HuH-7 (cell line): ENCODE measurements around the gene MYO15A.

Source experiments
- DNase-seq: peaks from one replicate; pipeline ENCODE4 v3.0.0; 2011; ENCODE audit warnings: low spot score

MYO15A gene

GRCh38 chr17:18129041-18129502 lies 20.5 kb downstream of the MYO15A start:
- no peak for DNase-seq

- DNase-seq, result no peak
Observed at GRCh38 chr17:18132711-18133110, 24.2 kb downstream of the MYO15A start.

DNA sequence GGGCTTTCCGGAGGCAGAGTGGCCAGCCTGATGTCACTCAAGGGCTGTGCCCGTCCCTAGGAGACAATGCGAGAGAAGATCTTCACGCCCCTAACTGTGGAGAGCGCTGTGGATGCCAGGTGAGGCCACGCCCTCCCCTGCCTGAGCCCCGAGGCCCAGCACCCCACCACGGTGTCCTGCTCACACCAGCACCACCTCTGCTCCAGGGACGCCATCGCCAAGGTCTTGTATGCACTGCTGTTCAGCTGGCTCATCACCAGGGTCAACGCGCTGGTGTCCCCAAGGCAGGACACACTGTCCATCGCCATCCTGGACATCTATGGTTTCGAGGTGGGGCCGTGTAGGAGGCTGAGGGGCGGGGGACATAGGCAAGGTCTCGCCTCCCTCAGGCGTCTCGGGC lies 27.8 kb downstream of the MYO15A start:
- DNase-seq, result no peak

GRCh38 chr17:18138065-18138749 lies 29.7 kb downstream of the MYO15A start:
- peak; percentile 36 for DNase-seq

GRCh38 chr17:18139092-18139491 lies 30.5 kb downstream of the MYO15A start:
- no peak for DNase-seq

GRCh38 chr17:18139498-18139897 lies 30.9 kb downstream of the MYO15A start:
- no peak for DNase-seq

DNA sequence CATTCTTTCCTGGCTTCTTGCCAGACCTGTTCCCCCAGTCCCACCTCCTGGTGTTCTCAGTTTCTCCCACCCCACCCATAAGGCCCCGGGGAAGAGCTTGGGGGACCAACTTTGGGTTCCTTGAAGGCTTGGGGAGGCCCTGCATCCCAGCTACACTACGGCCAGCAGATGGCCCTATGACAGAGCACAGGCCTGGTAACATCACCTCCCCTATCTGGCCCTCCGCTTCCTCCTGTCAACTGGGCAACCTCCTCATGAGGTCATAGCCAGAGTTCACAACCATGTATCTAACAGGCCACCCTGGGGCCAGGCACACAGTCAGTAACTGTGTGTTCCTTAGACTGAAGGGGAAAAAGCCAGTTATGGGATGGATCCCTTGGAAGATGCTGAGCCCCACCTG lies 31.4 kb downstream of the MYO15A start:
- DNase-seq, result peak; percentile 39

DNA sequence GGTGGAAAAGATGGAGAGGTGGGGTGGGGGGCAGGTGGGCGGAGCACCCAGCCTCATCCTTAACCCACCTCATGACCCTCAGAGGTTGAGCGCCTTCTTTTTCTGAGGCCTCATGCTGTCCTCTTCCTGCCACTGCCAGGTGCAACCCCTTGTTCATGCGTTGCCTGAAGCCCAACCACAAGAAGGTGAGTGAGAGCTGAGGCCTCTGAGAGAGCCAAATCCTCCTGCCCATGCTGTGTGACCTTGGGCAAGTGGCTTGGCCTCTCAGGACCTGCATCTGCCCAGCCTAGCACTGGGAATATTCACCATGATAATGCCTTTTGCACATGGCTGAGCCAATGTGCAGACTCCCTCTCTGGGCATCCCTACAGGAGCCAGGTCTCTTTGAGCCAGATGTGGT lies 32.1 kb downstream of the MYO15A start:
- no peak for DNase-seq

DNA sequence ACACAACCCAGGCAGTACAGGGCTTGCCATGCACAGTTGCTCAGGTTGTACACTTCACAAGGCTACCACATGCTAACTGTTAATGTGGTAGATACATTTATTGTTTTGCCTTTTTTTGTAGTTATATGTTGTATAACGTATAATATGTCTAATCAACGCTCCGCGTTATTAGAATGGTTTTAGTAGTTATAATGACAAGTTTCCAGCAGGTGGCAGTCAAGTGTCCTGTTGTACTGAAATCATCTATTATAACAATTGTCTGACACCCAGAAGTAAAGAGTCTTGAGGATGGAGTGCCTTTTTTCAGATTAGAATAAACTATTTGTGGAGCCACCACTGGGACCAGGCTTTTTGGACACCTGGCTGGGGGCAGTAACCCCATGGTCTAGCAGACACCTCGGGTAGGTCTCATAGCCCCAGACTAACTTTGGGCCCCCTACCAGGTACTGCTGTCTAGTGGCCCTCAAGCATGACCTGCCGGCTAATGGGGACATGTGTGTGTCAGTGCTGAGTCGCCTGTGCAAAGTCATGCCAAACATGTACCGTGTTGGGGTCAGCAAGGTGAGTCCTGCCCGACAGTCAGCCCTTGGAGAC lies 32.8 kb downstream of the MYO15A start:
- peak; percentile 54 for DNase-seq

GRCh38 chr17:18142417-18142816 lies 33.9 kb downstream of the MYO15A start:
- DNase-seq, result no peak

DNA sequence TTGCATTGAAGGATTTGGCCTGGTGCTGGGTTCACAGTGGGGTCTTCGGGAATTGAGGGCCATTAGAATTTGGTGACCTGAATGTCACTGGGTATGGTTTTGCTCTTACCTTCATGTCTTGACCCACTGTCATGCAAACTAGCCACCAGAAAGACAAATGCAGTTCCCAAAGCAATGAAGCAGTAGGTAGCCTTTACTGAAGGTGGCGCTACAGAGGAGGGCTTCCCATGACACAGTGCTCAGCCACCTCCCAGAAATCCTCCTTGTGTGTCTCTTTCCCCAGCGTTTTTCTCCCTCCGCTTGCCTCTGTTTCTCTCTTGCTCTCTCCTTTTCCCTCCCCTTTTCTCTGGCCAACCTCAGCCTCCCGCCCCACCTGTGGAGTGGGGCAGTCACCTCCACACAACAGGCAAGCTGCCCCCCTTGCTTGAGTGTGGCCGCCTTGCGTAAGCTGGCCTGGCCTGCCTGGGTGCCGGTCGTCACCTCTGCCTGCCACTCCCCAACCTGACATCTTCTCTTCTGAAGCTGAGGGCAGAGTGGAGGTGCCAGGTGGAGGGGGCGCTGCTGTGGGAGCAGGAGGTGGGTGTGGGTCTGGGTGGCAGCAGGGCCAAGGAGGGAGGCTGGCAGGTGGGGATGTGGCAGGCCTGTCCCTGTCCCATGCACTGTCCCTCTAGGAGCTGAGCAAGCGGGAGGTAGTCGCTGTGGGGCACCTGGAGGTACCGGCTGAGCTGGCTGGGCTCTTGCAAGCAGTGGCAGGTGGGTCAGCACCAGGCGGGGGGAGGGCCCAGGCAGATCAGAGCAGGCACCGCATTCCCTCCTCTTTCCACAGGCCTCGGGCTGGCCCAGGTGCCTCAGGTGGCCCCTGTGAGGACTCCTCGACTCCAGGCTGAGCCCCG lies 34.7 kb downstream of the MYO15A start:
- peak; percentile 74 for DNase-seq

- no peak for DNase-seq
Observed at GRCh38 chr17:18144261-18144660, 35.7 kb downstream of the MYO15A start.

DNA sequence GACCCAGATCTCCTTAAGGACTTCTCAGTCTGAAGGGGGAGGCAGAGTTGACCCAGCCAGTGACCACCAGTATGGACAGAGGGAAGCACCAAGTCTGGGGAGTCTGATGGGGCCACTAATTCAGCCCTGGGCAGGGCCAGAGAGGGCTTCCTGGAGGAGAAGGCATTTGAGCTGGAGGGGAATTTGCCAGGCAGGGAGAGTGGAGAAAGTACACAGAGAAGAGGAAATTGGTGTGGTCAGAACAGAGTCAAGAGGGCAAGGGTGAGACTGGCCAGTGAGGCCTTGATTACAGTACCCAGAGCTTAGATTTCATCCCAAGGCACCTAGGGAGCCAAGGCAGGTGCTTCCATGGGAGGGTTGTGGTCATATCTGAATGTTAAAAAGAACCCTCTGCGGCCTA lies 36.3 kb downstream of the MYO15A start:
- DNase-seq, result no peak

DNA sequence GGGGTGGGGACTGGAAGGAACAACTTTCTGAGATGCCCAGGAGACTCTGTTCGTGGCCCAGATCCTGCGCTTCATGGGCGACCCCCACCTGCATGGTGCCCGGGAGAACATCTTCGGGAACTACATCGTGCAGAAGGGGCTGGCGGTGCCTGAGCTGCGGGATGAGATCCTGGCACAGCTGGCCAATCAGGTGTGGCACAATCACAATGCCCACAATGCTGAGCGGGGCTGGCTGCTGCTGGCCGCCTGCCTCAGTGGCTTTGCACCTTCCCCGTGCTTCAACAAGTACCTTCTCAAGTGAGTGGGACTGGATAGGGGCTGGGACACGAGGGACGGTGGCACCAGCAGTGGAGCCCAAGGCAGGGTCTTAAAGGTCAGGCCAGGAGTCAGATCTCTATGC lies 37.3 kb downstream of the MYO15A start:
- DNase-seq, result no peak

GRCh38 chr17:18146259-18146658 lies 37.7 kb downstream of the MYO15A start:
- DNase-seq, result no peak

- no peak for DNase-seq
Observed at GRCh38 chr17:18146980-18147379, 38.4 kb downstream of the MYO15A start.

- no peak for DNase-seq
Observed at GRCh38 chr17:18148586-18148985, 40.0 kb downstream of the MYO15A start.

DNA sequence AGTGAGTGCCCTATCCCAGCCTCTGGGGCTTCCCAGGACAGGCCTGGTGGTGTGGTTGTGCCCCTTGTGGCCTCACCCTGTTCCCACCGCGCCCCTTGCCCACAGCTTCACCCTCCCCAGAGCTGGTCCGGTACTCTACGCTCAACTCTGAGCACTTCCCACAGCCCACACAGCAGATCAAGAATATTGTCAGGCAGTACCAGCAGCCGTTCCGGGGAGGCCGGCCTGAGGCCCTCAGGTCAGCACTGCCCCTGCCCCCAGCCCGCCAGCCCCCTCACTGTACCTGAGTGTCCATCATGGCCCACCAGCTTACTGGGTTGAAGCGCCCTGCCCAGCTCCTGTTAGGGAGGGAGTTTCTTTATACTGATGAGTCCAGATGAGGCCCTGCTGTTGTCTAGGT lies 42.7 kb downstream of the MYO15A start:
- no peak for DNase-seq

- no peak for DNase-seq
Observed at GRCh38 chr17:18155179-18155578, 46.6 kb downstream of the MYO15A start.

GRCh38 chr17:18156171-18156975 lies 47.8 kb downstream of the MYO15A start:
- DNase-seq, result no peak

- no peak for DNase-seq
Observed at GRCh38 chr17:18156976-18157280, 48.4 kb downstream of the MYO15A start.

GRCh38 chr17:18157354-18157985 lies 48.9 kb downstream of the MYO15A start:
- no peak for DNase-seq
